Trophoblast cell (in vitro differentiated cells and primary cell): ENCODE measurements around the gene ARL13A.

Experiments used
- DNase-seq, 2 donors: peaks; one replicate each; pipeline ENCODE4 v3.0.0-alpha.2; 2016
- H2AFZ ChIP-seq: 2 replicates; pipeline ENCODE4 v1.6.1; 2013; ENCODE audit warnings: low read length, moderate library complexity, mild to moderate bottlenecking; ENCODE audit not compliant: insufficient read depth, poor library complexity
- H2AK5ac ChIP-seq: 2 replicates; pipeline ENCODE4 v1.6.1; 2013; ENCODE audit warnings: mild to moderate bottlenecking, low read length
- H2BK120ac ChIP-seq: 2 replicates; pipeline ENCODE4 v1.6.1; 2013; ENCODE audit warnings: low read length, mild to moderate bottlenecking, moderate library complexity; ENCODE audit not compliant: insufficient read depth, poor library complexity
- H2BK12ac ChIP-seq: 2 replicates; pipeline ENCODE4 v1.6.1; 2013; ENCODE audit warnings: mild to moderate bottlenecking, low read length, moderate library complexity
- H2BK5ac ChIP-seq: 2 replicates; pipeline ENCODE4 v1.6.1; 2013; ENCODE audit warnings: low read length, low read depth, moderate library complexity, mild to moderate bottlenecking; ENCODE audit not compliant: poor library complexity
- H3K14ac ChIP-seq: 2 replicates; pipeline ENCODE4 v1.6.1; 2013; ENCODE audit warnings: mild to moderate bottlenecking, low read length
- H3K18ac ChIP-seq: 2 replicates; pipeline ENCODE4 v1.6.1; 2013; ENCODE audit warnings: mild to moderate bottlenecking, low read length
- H3K23ac ChIP-seq: 2 replicates; pipeline ENCODE4 v1.6.1; 2013; ENCODE audit warnings: low read length
- H3K27ac ChIP-seq: 2 replicates; pipeline ENCODE4 v1.5.1; 2013; ENCODE audit warnings: low read depth, mild to moderate bottlenecking, inconsistent platforms, low read length, moderate library complexity
- H3K27me3 ChIP-seq: 2 replicates; pipeline ENCODE4 v1.6.1; 2013; ENCODE audit warnings: inconsistent platforms, mild to moderate bottlenecking, low read length, moderate library complexity; ENCODE audit not compliant: insufficient read depth
- H3K36me3 ChIP-seq, 2 experiments: 1 replicate in 1 of 2; 2 replicates in 1 of 2; pipeline ENCODE4 v1.6.1; 2013; ENCODE audit warnings: low read length in 2 of 2, mild to moderate bottlenecking in 2 of 2, moderate library complexity in 1 of 2; ENCODE audit not compliant: insufficient read depth in 2 of 2, control insufficient read depth in 1 of 2
- H3K4ac ChIP-seq: 2 replicates; pipeline ENCODE4 v1.6.1; 2013; ENCODE audit warnings: low read depth, mild to moderate bottlenecking, low read length, moderate library complexity
- H3K4me1 ChIP-seq, 2 experiments: 1 replicate in 1 of 2; 2 replicates in 1 of 2; pipeline ENCODE4 v1.6.1; 2013; ENCODE audit warnings: low read length in 2 of 2, mild to moderate bottlenecking in 2 of 2, moderate library complexity in 1 of 2; ENCODE audit not compliant: insufficient read depth in 2 of 2, control insufficient read depth in 1 of 2
- H3K4me2 ChIP-seq: 2 replicates; pipeline ENCODE4 v1.6.1; 2013; ENCODE audit warnings: inconsistent platforms, mild to moderate bottlenecking, low read length, moderate library complexity
- H3K4me3 ChIP-seq: 2 replicates; pipeline ENCODE4 v1.5.1; 2013; ENCODE audit warnings: mild to moderate bottlenecking, low read depth, low read length, inconsistent platforms
- H3K79me1 ChIP-seq: one replicate; pipeline ENCODE4 v1.6.1; 2013; ENCODE audit warnings: low read length
- H3K79me2 ChIP-seq: 2 replicates; pipeline ENCODE4 v1.6.1; 2013; ENCODE audit warnings: low read length, mild to moderate bottlenecking; ENCODE audit not compliant: control insufficient read depth, insufficient read depth, poor library complexity
- H3K9ac ChIP-seq: 2 replicates; pipeline ENCODE4 v1.6.1; 2013; ENCODE audit warnings: mild to moderate bottlenecking, low read length
- H3K9me3 ChIP-seq: 2 replicates; pipeline ENCODE4 v1.6.1; 2013; ENCODE audit warnings: low read depth, mild to moderate bottlenecking, control low read depth, inconsistent platforms, low read length; ENCODE audit not compliant: insufficient read depth
- H4K12ac ChIP-seq: 2 replicates; pipeline ENCODE4 v1.6.1; 2013; ENCODE audit warnings: low read depth, mild to moderate bottlenecking, low read length, moderate library complexity
- H4K8ac ChIP-seq: 2 replicates; pipeline ENCODE4 v1.6.1; 2013; ENCODE audit warnings: low read depth, mild to moderate bottlenecking, low read length, moderate library complexity
- H4K91ac ChIP-seq: one replicate; pipeline ENCODE4 v1.6.1; 2013; ENCODE audit warnings: low read depth, mild to moderate bottlenecking, low read length, moderate library complexity
- WGBS: extraction: QIAGEN DNeasy Blood & Tissue Kit; methylation state at CpG from one replicate; pipeline ENCODE4 v1.1.7; 2013; ENCODE audit warnings: missing lambda C conversion rate; ENCODE audit not compliant: insufficient read length, insufficient coverage; ENCODE audit errors: extremely low coverage; 5-methylcytosine and 5-hydroxymethylcytosine counted together

Gene ARL13A

GRCh38 chrX:100931218-100931924, 38.1 kb upstream of the ARL13A start:
- Histone ChIP-seq H3K27ac (no peak overlapping the region), H3K18ac (no peak overlapping the region), H3K4ac (no peak overlapping the region), H2BK5ac (no peak overlapping the region), H3K23ac (no peak overlapping the region), H4K91ac (no peak overlapping the region), H3K14ac (no peak overlapping the region), H3K27me3 (no peaks in the 10 kb centered on the region), H2AK5ac (no peak overlapping the region), H3K36me3 (no peaks in the 10 kb centered on the region), H3K79me2 (no peaks in the 10 kb centered on the region), H3K9me3 (no peaks in the 10 kb centered on the region), H4K12ac (no peak overlapping the region), H4K8ac (no peak overlapping the region), H2AFZ (no peak overlapping the region), H3K9ac (no peak overlapping the region), H3K4me1 (no peaks in the 10 kb centered on the region), H3K79me1 (no peaks in the 10 kb centered on the region), H2BK12ac (no peak overlapping the region), H3K4me3 (no peak overlapping the region), H3K4me2 (no peak overlapping the region), H2BK120ac (no peak overlapping the region)
- WGBS = no CpG with 5 or more reads among the region's 4 CpGs
- no peak for DNase-seq

GRCh38 chrX:100931925-100932285, 37.6 kb upstream of the ARL13A start:
- Histone ChIP-seq H2BK120ac (no peak overlapping the region), H3K27me3 (no peaks in the 10 kb centered on the region), H3K4me2 (no peak overlapping the region), H3K36me3 (no peaks in the 10 kb centered on the region), H3K9me3 (no peaks in the 10 kb centered on the region), H3K4me3 (no peak overlapping the region), H3K4me1 (no peaks in the 10 kb centered on the region), H3K14ac (no peak overlapping the region), H2BK12ac (no peak overlapping the region), H2AK5ac (no peak overlapping the region), H3K79me1 (no peaks in the 10 kb centered on the region), H2BK5ac (no peak overlapping the region), H3K9ac (no peak overlapping the region), H3K79me2 (no peaks in the 10 kb centered on the region), H2AFZ (no peak overlapping the region), H3K18ac (no peak overlapping the region), H4K12ac (no peak overlapping the region), H4K91ac (no peak overlapping the region), H3K4ac (no peak overlapping the region), H3K27ac (no peak overlapping the region), H3K23ac (no peak overlapping the region), H4K8ac (no peak overlapping the region)
- DNase-seq = no peak
- no CpG with 5 or more reads among the region's 3 CpGs for WGBS

GRCh38 chrX:100935767-100936166, 33.7 kb upstream of the ARL13A start:
- whole genome bisulfite sequencing = no CpG with 5 or more reads among the region's 2 CpGs
- Histone ChIP-seq H3K9me3 (no peaks in the 10 kb centered on the region), H4K12ac (no peak overlapping the region), H2AK5ac (no peak overlapping the region), H3K36me3 (no peaks in the 10 kb centered on the region), H3K14ac (no peak overlapping the region), H3K4me3 (no peak overlapping the region), H2AFZ (no peak overlapping the region), H2BK120ac (no peak overlapping the region), H3K9ac (no peak overlapping the region), H3K79me2 (no peaks in the 10 kb centered on the region), H3K18ac (no peak overlapping the region), H3K23ac (no peak overlapping the region), H2BK5ac (no peak overlapping the region), H4K8ac (no peak overlapping the region), H3K27me3 (no peaks in the 10 kb centered on the region), H3K4me1 (no peaks in the 10 kb centered on the region), H3K79me1 (no peaks in the 10 kb centered on the region), H3K4ac (no peak overlapping the region), H2BK12ac (no peak overlapping the region), H3K27ac (no peak overlapping the region), H4K91ac (no peak overlapping the region), H3K4me2 (no peak overlapping the region)
- no peak for DNase-seq

- WGBS = no CpG with 5 or more reads among the region's 4 CpGs
- no peak overlapping the region for H3K9ac ChIP-seq
Measured at GRCh38 chrX:100939333-100939732, 30.2 kb upstream of the ARL13A start.

More at GRCh38 chrX:100939333-100939732, 30.2 kb upstream of the ARL13A start:
- no peak overlapping the region for H4K8ac ChIP-seq
- no peak overlapping the region for H4K91ac ChIP-seq
- H2BK120ac ChIP-seq = no peak overlapping the region
- no peak overlapping the region for H3K27ac ChIP-seq
- no peak overlapping the region for H3K23ac ChIP-seq
- no peak overlapping the region for H2BK5ac ChIP-seq
- H3K79me1 ChIP-seq = no peaks in the 10 kb centered on the region
- no peaks in the 10 kb centered on the region for H3K36me3 ChIP-seq
- no peaks in the 10 kb centered on the region for H3K27me3 ChIP-seq
- no peak overlapping the region for H4K12ac ChIP-seq
- no peak for DNase-seq
- no peak overlapping the region for H2AK5ac ChIP-seq
- H3K4ac ChIP-seq = no peak overlapping the region
- H3K14ac ChIP-seq = no peak overlapping the region
- no peak overlapping the region for H3K18ac ChIP-seq
- H3K79me2 ChIP-seq = no peaks in the 10 kb centered on the region
- no peaks in the 10 kb centered on the region for H3K9me3 ChIP-seq
- no peaks in the 10 kb centered on the region for H3K4me1 ChIP-seq
- no peak overlapping the region for H2AFZ ChIP-seq
- H3K4me2 ChIP-seq = no peak overlapping the region
- H3K4me3 ChIP-seq = no peak overlapping the region
- H2BK12ac ChIP-seq = no peak overlapping the region
